DOHH2 (cell line): ENCODE results near the gene MC2R.

Experiments used
- H3F3A ChIP-seq: fragments of 200-600 bp; sonication (generic), shearing (Covaris generic); 2 replicates; pipeline ENCODE4 v1.6.0; 2016; ENCODE audit warnings: antibody characterized with exemption, mild to moderate bottlenecking; ENCODE audit not compliant: control insufficient read depth, insufficient read depth
- H3K27ac ChIP-seq: fragments of 200-600 bp; sonication (generic); 2 replicates; pipeline ENCODE4 v1.5.1; 2014; ENCODE audit warnings: low read depth, mild to moderate bottlenecking, low read length, moderate library complexity
- H3K27me3 ChIP-seq: fragments of 200-600 bp; sonication (generic); 2 replicates; pipeline ENCODE4 v1.6.1; 2014; ENCODE audit warnings: mild to moderate bottlenecking, low read length, mixed read lengths; ENCODE audit not compliant: control insufficient read depth
- H3K36me3 ChIP-seq: fragments of 200-600 bp; sonication (generic); 2 replicates; pipeline ENCODE4 v1.6.1; 2014; ENCODE audit warnings: mild to moderate bottlenecking, low read length, moderate library complexity, mixed read lengths; ENCODE audit not compliant: control insufficient read depth
- H3K4me1 ChIP-seq: fragments of 200-600 bp; sonication (generic); 2 replicates; pipeline ENCODE4 v1.6.1; 2014; ENCODE audit warnings: mild to moderate bottlenecking, low read length, mixed read lengths; ENCODE audit not compliant: control insufficient read depth
- H3K4me2 ChIP-seq: fragments of 200-600 bp; sonication (generic); 2 replicates; pipeline ENCODE4 v1.6.0; 2014; ENCODE audit warnings: mild to moderate bottlenecking, low read length, moderate library complexity
- H3K4me3 ChIP-seq: fragments of 200-600 bp; sonication (generic); 2 replicates; pipeline ENCODE4 v1.5.1; 2014; ENCODE audit warnings: mild to moderate bottlenecking, low read length, mixed read lengths
- H3K79me2 ChIP-seq: fragments of 200-600 bp; sonication (generic); 2 replicates; pipeline ENCODE4 v1.6.1; 2014; ENCODE audit warnings: mild to moderate bottlenecking, low read length, mixed read lengths; ENCODE audit not compliant: control insufficient read depth
- H3K9me2 ChIP-seq: fragments of 200-600 bp; sonication (generic); replicated peaks from 2 replicates; pipeline ENCODE4 v1.6.1; 2014; ENCODE audit warnings: mild to moderate bottlenecking, low read length, mixed read lengths; ENCODE audit not compliant: control insufficient read depth
- H3K9me3 ChIP-seq: fragments of 200-600 bp; sonication (generic); 2 replicates; pipeline ENCODE4 v1.6.1; 2014; ENCODE audit warnings: antibody characterized with exemption, low read length, mixed read lengths; ENCODE audit not compliant: control insufficient read depth, insufficient read depth
- H4K20me1 ChIP-seq: fragments of 200-600 bp; sonication (generic); 2 replicates; pipeline ENCODE4 v1.6.0; 2014; ENCODE audit warnings: low read depth, mild to moderate bottlenecking, antibody characterized with exemption, low read length, moderate library complexity; ENCODE audit not compliant: control insufficient read depth, insufficient read depth
- EZH2phosphoT487 ChIP-seq: fragments of 200-600 bp; sonication (generic); IDR thresholded peaks from 2 replicates; pipeline ENCODE4 v1.6.1; 2017; ENCODE audit warnings: borderline replicate concordance, mild to moderate bottlenecking, antibody characterized with exemption, low read length, moderate library complexity, mixed read lengths
- TF ChIP-seq, protein P1 (sequence below): fragments of 200-600 bp; sonication (generic); IDR thresholded peaks from one replicate; pipeline ENCODE4 v1.5.1; 2014; ENCODE audit warnings: antibody characterized with exemption, mild to moderate bottlenecking, low read depth, low read length; ENCODE audit not compliant: poor library complexity, severe bottlenecking

Gene MC2R

DNA sequence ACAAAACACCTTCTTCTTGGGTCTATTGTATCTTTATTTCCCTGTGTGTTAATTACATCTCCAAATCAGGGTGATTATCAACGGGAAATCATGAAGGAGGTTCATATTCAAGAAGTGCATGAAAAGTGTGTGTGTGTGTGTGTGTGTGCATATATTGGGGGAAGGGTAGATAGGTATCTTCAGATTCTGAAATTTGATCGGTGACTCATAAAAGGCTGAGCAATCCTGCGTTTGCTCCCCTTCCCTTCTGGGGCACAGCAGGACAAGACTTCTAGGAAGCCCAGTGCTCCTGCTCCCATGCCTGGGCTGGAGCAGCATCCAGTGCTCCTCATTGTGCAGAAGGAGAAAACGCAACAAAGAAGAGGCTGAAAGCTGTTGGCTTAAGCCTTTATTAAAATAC lies 65.5 kb downstream of the MC2R start:
- no peak overlapping the region for H3K27ac ChIP-seq
- no peaks in the 10 kb centered on the region for H4K20me1 ChIP-seq
- H3K27me3 ChIP-seq = no peaks in the 10 kb centered on the region
- no peaks in the 10 kb centered on the region for H3K79me2 ChIP-seq
- no peaks in the 10 kb centered on the region for H3K9me3 ChIP-seq
- TF ChIP-seq, protein P1, sequence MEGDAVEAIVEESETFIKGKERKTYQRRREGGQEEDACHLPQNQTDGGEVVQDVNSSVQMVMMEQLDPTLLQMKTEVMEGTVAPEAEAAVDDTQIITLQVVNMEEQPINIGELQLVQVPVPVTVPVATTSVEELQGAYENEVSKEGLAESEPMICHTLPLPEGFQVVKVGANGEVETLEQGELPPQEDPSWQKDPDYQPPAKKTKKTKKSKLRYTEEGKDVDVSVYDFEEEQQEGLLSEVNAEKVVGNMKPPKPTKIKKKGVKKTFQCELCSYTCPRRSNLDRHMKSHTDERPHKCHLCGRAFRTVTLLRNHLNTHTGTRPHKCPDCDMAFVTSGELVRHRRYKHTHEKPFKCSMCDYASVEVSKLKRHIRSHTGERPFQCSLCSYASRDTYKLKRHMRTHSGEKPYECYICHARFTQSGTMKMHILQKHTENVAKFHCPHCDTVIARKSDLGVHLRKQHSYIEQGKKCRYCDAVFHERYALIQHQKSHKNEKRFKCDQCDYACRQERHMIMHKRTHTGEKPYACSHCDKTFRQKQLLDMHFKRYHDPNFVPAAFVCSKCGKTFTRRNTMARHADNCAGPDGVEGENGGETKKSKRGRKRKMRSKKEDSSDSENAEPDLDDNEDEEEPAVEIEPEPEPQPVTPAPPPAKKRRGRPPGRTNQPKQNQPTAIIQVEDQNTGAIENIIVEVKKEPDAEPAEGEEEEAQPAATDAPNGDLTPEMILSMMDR = no peak
- TF ChIP-seq EZH2phosphoT487 = no peak
- H3K36me3 ChIP-seq = no peaks in the 10 kb centered on the region
- no peak overlapping the region for H3K4me2 ChIP-seq
- no peaks in the 10 kb centered on the region for H3F3A ChIP-seq
- no peaks in the 10 kb centered on the region for H3K4me1 ChIP-seq
- no peak overlapping the region for H3K4me3 ChIP-seq
- H3K9me2 ChIP-seq = no peaks in the 10 kb centered on the region

DNA sequence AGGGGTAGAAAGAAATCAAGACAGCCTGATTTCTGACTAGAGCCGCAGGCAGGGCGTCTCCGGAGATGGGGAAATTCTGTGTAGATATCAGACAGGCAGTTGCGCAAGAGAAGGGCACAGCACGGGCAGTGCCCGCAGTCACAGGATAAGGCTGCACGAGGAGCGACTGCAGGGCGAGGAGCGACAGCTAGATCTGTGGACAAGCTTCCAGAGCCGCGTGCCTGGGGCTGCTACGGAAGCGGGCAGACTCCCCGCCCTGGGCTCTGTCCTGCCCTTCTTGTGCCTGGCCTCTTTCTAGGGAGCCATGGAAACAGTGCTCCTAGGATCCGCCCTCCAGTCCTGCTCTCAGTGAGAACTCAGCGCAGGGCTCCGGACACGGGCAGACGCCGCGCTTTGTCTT lies 78.8 kb downstream of the MC2R start:
- Histone ChIP-seq H3K4me1 (no peaks in the 10 kb centered on the region), H3K4me3 (no peak overlapping the region), H3K9me2 (no peaks in the 10 kb centered on the region), H3K36me3 (no peaks in the 10 kb centered on the region), H4K20me1 (no peaks in the 10 kb centered on the region), H3K9me3 (no peaks in the 10 kb centered on the region), H3K27me3 (0 out of 2 replicates have a peak, but pooled peaks cover 2% of the 10 kb centered on the region), H3K27ac (no peak overlapping the region), H3F3A (no peaks in the 10 kb centered on the region), H3K4me2 (no peak overlapping the region), H3K79me2 (no peaks in the 10 kb centered on the region)
- TF ChIP-seq EZH2phosphoT487 = no peak
- TF ChIP-seq, protein P1 = no peak

GRCh38 chr18:13835202-13835601 lies 80.1 kb downstream of the MC2R start:
- Histone ChIP-seq H3K9me3 (no peaks in the 10 kb centered on the region), H4K20me1 (no peaks in the 10 kb centered on the region), H3K27ac (no peak overlapping the region), H3K79me2 (no peaks in the 10 kb centered on the region), H3K4me3 (no peak overlapping the region), H3K4me2 (no peak overlapping the region), H3K27me3 (0 out of 2 replicates have a peak, but pooled peaks cover 2% of the 10 kb centered on the region), H3K36me3 (no peaks in the 10 kb centered on the region), H3F3A (no peaks in the 10 kb centered on the region), H3K9me2 (no peaks in the 10 kb centered on the region), H3K4me1 (no peaks in the 10 kb centered on the region)
- TF ChIP-seq, protein P1 = no peak
- no peak for TF ChIP-seq EZH2phosphoT487

DNA sequence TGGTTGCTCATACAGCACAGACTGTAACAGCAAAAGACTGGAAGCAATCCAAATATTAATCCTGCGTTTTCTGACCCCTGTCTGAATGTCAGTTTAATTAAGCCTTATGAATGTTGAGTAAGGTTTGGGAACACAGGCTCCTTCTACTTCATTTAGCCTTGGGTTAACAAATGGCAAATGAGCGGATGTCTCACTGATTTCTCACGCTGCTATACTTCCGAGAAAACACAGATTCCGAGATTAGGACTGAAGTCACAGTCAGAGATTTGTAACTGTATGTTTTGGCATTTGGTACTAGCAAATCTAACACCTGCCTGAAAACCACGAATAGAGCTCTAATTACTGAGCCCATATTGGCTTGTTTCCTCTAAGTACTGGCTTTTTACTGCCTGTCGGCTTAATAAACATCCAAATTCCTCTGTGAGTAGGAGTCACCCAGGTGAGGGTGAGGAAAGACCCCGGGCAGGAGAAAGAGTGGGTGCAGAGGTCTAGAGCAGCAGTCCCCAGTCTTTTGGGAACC lies 80.8 kb downstream of the MC2R start:
- no peak overlapping the region for H3K27ac ChIP-seq
- no peak for TF ChIP-seq EZH2phosphoT487
- TF ChIP-seq, protein P1 = no peak
- H3K36me3 ChIP-seq = no peaks in the 10 kb centered on the region
- no peaks in the 10 kb centered on the region for H3K4me1 ChIP-seq
- no peaks in the 10 kb centered on the region for H3K79me2 ChIP-seq
- no peak overlapping the region for H3K4me2 ChIP-seq
- no peak overlapping the region for H3K4me3 ChIP-seq
- 0 out of 2 replicates have a peak, but pooled peaks cover 2% of the 10 kb centered on the region for H3K27me3 ChIP-seq
- H3F3A ChIP-seq = no peaks in the 10 kb centered on the region
- H4K20me1 ChIP-seq = no peaks in the 10 kb centered on the region
- H3K9me3 ChIP-seq = no peaks in the 10 kb centered on the region
- H3K9me2 ChIP-seq = no peaks in the 10 kb centered on the region
